Measurements from ENCODE around the gene DIRAS1.
"Not testable (repeated sequence)": the region's sequence is repeated elsewhere in the genome, so short reads cannot be mapped to it uniquely, and the experiment has no call there.

Gene DIRAS1

DNA sequence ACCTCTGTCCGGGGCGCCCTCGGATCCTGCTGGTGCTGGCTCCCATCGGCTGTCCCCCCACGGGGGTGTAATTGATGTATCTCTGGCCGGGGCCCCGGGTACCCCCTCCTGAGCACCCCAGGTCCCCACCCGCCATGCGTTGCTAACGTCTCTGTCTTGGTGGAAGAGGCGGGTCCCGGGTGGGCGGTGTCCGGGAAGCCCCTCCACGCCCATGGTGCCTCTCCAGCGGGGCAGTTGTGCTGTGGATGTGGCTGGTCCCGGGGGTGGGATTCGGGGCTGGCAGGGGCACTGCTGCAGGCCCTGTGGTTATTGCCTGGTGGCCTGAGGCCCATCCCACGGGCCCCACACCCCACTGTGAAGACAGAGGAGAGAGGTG, 4.9 kb downstream of the DIRAS1 start:
- H3K4me3 Mint-ChIP-seq, result no peak overlapping the region
- intact Hi-C loops (cut with micrococcal nuclease), result no loop called here
- H3K36me3 Mint-ChIP-seq (ENCODE audit: low read depth), result no peaks in the 10 kb centered on the region
- peaks cover 16% of the 10 kb centered on the region for H3K9me3 Mint-ChIP-seq
- peaks cover 56% of the 10 kb centered on the region for H3K27me3 Mint-ChIP-seq
- peak overlapping the region; percentile 24 for H3K27ac Mint-ChIP-seq
- peaks cover 12% of the 10 kb centered on the region for H3K4me1 Mint-ChIP-seq (ENCODE audit: low read depth)

DNA sequence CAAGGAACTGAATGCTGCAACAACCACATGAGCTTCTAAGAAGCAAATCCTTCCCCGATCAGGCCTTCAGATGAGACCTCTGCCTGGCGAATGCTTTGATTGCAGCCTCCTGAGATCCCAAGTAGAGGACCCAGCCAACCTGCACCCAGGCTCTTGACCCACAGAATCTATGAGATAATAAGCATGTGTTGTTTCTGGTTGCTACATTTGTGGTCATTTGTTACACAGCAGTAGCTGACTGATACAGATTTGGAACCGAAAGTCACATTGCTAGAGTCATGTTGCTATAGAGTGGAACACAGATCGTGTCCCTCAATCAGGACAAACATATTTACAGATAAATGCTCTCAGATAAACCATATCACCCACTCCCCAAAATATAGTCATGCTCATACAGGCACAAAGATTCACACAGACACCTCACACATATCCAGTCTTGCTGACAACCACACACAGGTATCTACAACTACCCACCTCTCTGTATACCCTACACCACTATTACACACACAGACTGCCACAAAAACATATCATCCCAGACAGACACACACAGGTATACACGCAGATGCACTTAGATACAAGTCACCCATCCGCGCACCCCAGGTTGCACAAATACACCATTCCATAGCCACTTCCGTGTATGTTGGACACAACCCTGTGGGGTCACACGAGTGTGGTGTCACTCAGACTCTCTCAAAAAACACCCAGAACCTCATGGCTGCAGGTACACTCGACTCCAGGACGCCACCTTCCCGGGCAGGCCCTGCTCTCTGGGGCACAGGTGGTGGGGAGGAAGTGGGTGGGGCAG, 5.5 kb downstream of the DIRAS1 start:
- Mint-ChIP-seq H3K36me3 (ENCODE audit: low read depth) (no peaks in the 10 kb centered on the region), H3K27ac (no peak overlapping the region), H3K4me3 (no peak overlapping the region), H3K27me3 (peaks cover 60% of the 10 kb centered on the region), H3K9me3 (peaks cover 16% of the 10 kb centered on the region), H3K4me1 (ENCODE audit: low read depth) (peaks cover 18% of the 10 kb centered on the region)
- intact Hi-C loops (cut with micrococcal nuclease), result no loop called here

DNA sequence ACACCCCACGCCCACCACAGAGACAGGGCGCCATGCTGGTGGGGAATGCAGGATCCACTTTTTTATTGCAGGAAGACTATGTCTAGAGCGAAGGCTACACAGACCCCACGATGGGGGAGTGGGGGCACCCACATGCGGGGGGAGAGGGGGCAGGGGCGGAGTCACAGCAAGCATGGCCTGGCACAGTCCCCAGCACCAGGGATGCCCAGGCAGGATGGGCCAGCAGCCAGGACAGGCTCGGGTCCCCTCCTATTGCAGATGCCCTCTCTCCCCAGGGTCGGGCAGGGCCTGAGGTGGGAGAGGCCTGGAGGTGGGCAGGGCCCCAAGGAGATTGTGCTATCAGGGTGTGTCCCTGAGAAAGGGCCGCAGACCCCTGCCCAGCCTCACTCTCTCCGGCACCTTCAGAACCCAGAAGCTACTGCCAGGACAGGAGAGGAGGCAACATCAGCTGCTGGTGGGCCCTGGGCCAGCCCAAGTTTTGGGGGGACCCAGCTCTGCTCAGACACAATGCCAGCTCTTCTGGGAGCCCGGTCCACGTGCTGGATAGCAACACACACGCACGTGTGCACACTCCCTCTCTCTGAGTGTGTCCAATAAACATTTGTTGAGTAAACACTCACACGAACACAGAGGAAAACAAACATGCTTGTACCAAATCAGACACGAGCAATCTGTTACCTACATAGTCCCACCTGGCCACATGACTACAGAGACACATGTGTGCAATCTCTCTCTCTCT, 6.5 kb downstream of the DIRAS1 start:
- Mint-ChIP-seq H3K36me3 (ENCODE audit: low read depth) (no peaks in the 10 kb centered on the region), H3K4me1 (ENCODE audit: low read depth) (peaks cover 13% of the 10 kb centered on the region), H3K9me3 (peaks cover 16% of the 10 kb centered on the region), H3K4me3 (no peak overlapping the region), H3K27me3 (peaks cover 50% of the 10 kb centered on the region), H3K27ac (no peak overlapping the region)
- intact Hi-C loops (cut with micrococcal nuclease), result no loop called here

DNA sequence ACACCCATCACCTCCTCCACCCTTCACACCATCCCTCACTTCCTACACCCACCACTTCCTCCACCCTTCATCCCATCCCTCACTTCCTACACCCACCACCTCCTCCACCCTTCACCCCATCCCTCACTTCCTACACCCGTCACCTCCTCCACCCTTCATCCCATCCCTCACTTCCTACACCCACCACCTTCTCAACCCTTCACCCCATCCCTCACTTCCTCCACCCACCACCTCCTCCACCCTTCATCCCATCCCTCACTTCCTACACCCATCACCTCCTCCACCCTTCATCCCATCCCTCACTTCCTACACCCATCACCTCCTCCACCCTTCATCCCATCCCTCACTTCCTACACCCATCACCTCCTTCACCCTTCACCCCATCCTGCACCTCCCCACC, 7.1 kb downstream of the DIRAS1 start:
- H3K27ac Mint-ChIP-seq; H3K36me3 Mint-ChIP-seq (ENCODE audit: low read depth); intact Hi-C loops (cut with micrococcal nuclease); H3K4me3 Mint-ChIP-seq: not testable (repeated sequence)
- Mint-ChIP-seq H3K9me3 (peaks cover 16% of the 10 kb centered on the region), H3K4me1 (ENCODE audit: low read depth) (peaks cover 11% of the 10 kb centered on the region), H3K27me3 (peaks cover 44% of the 10 kb centered on the region)

DNA sequence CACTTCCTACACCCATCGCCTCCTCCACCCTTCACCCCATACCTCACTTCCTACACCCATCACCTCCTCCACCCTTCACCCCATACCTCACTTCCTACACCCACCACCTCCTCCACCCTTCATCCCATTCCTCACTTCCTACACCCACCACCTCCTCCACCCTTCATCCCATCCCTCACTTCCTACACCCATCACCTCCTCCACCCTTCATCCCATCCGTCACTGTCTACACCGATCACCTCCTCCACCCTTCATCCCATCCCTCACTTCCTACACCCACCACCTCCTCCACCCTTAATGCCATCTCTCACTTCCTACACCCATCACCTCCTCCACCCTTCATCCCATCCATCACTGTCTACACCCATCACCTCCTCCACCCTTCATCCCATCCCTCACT, 8.0 kb downstream of the DIRAS1 start:
- peaks cover 16% of the 10 kb centered on the region for H3K9me3 Mint-ChIP-seq
- H3K36me3 Mint-ChIP-seq (ENCODE audit: low read depth); H3K4me3 Mint-ChIP-seq; H3K27ac Mint-ChIP-seq; intact Hi-C loops (cut with micrococcal nuclease): not testable (repeated sequence)
- H3K27me3 Mint-ChIP-seq, result peaks cover 36% of the 10 kb centered on the region
- peaks cover 11% of the 10 kb centered on the region for H3K4me1 Mint-ChIP-seq (ENCODE audit: low read depth)

DNA sequence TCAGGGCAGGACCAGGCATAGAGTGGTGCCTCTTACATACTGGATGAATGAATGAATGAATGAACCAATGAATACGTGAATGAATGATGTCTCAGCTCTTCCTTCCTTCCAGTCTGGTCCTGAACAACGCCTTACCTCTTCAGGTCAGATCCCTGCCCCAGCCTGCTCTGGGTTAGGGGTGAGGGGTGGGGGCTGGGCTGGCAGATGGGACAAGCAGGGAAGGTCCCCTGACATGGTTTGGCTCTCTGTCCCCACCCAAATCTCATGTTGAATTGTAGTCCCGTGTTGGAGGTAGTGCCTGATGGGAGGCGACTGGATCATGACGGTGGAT, 9.3 kb downstream of the DIRAS1 start:
- peaks cover 16% of the 10 kb centered on the region for H3K9me3 Mint-ChIP-seq
- H3K27me3 Mint-ChIP-seq, result peaks cover 27% of the 10 kb centered on the region
- no peak overlapping the region for H3K27ac Mint-ChIP-seq
- peaks cover 11% of the 10 kb centered on the region for H3K4me1 Mint-ChIP-seq (ENCODE audit: low read depth)
- intact Hi-C loops (cut with micrococcal nuclease), result no loop called here
- H3K36me3 Mint-ChIP-seq (ENCODE audit: low read depth), result no peaks in the 10 kb centered on the region
- H3K4me3 Mint-ChIP-seq, result no peak overlapping the region

DNA sequence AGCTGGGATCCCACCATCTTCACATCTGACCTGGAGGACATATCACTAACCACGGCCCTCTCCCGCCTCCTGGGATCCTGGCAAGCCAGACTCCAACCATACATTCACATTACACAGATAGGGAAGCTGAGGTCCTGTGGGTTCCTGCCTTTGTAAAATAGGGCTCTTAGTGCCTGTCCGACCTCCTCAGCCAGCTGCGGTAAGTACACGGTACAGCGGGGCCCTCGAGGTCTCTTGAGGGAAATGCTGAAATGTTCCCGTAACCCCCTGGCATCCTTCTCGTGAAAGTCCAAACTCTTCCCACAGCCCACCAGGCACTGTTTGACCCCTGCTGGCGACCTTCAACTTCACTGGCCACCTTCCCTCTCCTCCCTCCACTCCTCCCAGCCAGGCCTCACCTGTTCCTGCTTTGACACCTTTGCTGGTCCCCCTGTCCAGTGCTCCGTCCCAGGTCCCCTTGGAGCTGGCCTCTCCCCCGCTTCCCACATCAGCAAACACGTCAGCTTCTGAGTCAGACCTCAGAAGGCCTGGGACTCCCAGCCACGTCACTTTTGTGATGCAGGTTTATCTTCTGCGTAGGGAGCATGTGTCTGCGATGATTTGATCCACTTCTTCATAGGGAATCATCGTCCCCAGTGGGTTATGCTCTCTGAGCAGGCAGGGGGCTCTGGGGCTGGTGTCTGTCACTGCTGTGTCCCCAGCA, 9.8 kb downstream of the DIRAS1 start:
- Mint-ChIP-seq H3K27me3 (peaks cover 27% of the 10 kb centered on the region), H3K27ac (peak overlapping the region; percentile 20), H3K36me3 (ENCODE audit: low read depth) (no peaks in the 10 kb centered on the region), H3K9me3 (peaks cover 16% of the 10 kb centered on the region), H3K4me1 (ENCODE audit: low read depth) (peaks cover 11% of the 10 kb centered on the region), H3K4me3 (no peak overlapping the region)
- intact Hi-C loops (cut with micrococcal nuclease), result no loop called here

DNA sequence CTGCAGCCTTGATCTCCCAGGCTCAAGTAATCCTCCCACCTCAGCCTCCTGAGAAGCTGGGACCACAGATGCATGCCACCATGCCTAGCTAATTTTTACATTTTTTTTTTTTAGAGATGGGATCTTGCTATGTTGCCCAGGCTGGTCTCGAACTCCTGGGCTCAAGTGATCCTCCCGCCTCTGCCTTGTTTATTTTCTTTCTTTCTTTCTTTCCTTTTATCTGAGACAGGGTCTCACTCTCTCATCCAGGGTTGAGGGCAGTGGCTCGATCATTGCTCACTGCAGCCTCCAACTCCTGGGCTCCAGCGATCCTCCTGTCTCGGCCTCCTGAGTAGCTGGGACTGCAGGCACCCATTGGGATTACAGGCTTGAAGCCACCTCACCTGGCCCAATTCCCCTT, 14.9 kb downstream of the DIRAS1 start:
- Mint-ChIP-seq H3K27ac (no peak overlapping the region), H3K27me3 (peaks cover 12% of the 10 kb centered on the region), H3K4me3 (no peak overlapping the region)

DNA sequence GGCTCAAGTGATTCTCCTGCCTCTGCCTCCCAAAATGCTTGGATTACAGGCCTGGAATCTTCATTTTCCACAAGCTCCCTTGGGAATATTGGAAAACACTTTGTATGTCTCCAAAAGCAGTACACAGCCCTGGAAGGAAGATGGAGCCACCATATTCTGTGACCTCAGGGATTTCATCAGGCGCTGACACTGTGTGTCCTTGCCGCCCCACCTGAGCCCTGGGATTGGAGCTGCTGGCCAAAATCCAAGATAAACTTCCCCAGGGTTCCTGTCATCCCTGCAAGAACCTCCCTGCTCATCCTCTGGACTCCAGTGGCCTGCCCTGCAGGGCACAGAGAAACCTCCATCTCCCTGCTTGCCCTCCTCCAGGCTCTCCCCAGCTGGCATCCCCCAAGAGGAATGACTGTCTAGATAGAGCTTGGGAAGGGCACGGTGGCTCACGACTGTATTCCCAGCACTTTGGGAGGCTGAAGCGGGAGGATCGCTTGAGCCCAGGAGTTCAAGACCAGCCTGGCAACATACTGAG, 17.4 kb downstream of the DIRAS1 start:
- H3K4me1 Mint-ChIP-seq (ENCODE audit: low read depth), result peaks cover 21% of the 10 kb centered on the region
- no peak overlapping the region for H3K27ac Mint-ChIP-seq
- H3K9me3 Mint-ChIP-seq, result no peaks in the 10 kb centered on the region
- H3K4me3 Mint-ChIP-seq, result no peak overlapping the region
- peaks cover 9% of the 10 kb centered on the region for H3K27me3 Mint-ChIP-seq
- no peaks in the 10 kb centered on the region for H3K36me3 Mint-ChIP-seq (ENCODE audit: low read depth)
- intact Hi-C loops (cut with micrococcal nuclease), result no loop called here

More for the DNA sequence above, 14.9 kb downstream of the DIRAS1 start:
- Mint-ChIP-seq H3K9me3 (no peaks in the 10 kb centered on the region), H3K36me3 (ENCODE audit: low read depth) (no peaks in the 10 kb centered on the region), H3K4me1 (ENCODE audit: low read depth) (peaks cover 15% of the 10 kb centered on the region)
- intact Hi-C loops (cut with micrococcal nuclease), result no loop called here

DNA sequence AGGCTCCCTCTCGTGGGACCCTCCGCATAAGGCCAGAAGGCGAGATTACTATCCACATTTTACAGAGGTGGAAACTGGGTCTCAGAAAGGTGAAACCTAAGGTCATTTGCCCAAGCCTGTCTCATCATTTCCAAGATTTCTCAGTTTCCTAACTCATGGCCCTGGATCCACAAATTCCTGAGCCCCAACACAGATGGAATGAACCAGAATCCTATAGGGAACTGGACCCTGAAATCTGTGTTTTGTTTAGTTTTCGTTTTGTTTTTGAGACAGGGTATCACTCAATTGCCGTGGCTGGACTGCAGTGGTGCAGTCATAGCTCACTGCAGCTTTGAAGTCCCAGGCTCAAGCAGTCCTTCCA, 18.1 kb downstream of the DIRAS1 start:
- Mint-ChIP-seq H3K27me3 (peaks cover 9% of the 10 kb centered on the region), H3K4me1 (ENCODE audit: low read depth) (peaks cover 25% of the 10 kb centered on the region), H3K9me3 (no peaks in the 10 kb centered on the region), H3K36me3 (ENCODE audit: low read depth) (no peaks in the 10 kb centered on the region), H3K27ac (no peak overlapping the region), H3K4me3 (peak overlapping the region; percentile 64)
- intact Hi-C loops (cut with micrococcal nuclease), result no loop called here

DNA sequence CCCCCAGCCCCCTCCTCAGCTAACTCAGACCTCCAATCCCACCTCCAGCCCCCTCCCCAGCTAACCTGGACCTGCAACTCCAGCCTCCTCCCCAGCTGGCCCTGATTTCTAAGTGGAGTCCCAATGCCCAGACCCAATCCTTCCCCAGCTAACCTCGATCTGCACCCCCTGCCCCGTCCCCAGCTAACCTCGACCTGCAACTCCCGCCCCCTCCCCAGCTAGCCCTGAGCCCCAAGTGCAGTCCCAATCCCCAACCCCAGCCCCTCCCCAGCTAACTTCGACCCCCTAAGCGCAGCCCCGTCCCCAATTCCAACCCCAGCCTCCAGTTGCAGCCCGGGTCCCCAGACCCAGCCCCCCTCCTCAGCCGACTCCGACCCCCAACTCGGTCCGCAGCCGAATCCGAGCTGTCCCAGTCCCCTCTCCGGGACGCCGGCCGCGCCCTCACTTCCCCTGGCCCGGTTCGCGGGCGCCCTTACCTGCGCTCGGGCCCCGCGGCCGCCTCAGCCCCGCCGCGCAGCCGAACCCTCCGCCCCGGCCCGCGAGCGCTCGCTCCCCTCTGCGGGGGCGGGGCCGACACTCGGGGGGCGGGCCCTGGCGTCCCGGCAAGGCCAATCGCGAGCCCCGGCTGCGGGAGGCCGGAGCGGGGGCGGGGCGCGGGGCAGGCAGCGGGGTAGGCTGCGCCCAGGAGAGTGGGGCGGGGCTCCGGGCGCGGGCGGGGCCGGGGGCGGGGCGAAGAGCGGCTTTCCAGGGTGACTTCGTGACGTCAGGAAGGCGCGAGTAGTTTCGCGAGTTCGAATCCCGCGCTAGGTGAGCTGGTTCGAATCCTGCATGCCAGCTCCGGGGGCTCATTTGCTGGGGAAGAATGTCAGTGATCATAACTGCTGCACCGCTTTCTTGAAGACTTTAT, 18.7 kb downstream of the DIRAS1 start, which contains the start of gene GNG7:
Gene GNG7 (minus strand): TSS at position 525 of the 907 bp plus-strand sequence. CDS start 182,006 bp downstream, outside the sequence.
- no peaks in the 10 kb centered on the region for H3K9me3 Mint-ChIP-seq
- H3K27me3 Mint-ChIP-seq, result peaks cover 9% of the 10 kb centered on the region
- H3K27ac Mint-ChIP-seq, result peak within 1 kb of the TSS; percentile 80
- H3K4me1 Mint-ChIP-seq (ENCODE audit: low read depth), result peaks cover 25% of the 10 kb centered on the region
- no peaks in the 10 kb centered on the region for H3K36me3 Mint-ChIP-seq (ENCODE audit: low read depth)
- peak within 1 kb of the TSS; percentile 78 for H3K4me3 Mint-ChIP-seq
- intact Hi-C loops (cut with micrococcal nuclease), result no loop called here

DNA sequence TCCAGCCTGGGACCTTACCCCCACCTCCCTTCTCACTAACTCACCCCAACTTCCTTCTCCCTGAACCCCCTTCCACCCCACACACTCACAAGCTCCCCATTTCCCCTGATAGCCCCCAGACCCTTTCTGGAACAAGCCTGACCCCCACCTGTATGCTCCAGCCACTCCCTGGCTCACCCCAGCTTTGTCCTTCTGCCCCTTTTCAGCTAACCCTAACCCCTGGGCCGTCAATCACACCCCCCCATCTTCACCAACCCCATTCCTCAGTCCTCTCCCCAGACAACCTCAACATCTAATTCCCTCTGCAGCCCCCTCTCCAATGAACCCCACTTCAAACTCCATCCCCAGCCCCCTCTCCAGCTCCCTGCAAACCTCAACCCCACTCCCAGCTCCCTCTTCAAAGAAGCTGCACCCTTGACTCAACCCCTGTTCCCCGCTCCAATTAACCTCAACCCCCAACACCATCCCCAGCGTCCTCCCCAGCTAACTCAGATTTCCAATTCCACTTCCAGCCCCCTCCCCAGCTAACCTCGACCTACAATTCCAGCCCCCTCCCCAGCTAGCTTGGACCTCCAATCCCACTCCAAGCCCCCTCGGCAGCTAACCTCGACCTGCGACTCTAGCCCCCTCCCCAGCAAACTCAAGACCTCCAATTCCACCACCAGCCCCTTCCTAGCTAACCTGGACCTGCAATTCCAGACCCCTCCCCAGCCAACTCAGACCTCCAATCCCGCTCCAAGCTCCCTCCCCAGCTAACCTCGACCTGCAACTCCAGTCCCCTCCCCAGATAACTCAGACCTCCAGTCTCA, 19.6 kb downstream of the DIRAS1 start:
- H3K27ac Mint-ChIP-seq, result peak overlapping the region; percentile 80
- H3K36me3 Mint-ChIP-seq (ENCODE audit: low read depth), result no peaks in the 10 kb centered on the region
- peaks cover 25% of the 10 kb centered on the region for H3K4me1 Mint-ChIP-seq (ENCODE audit: low read depth)
- no peaks in the 10 kb centered on the region for H3K9me3 Mint-ChIP-seq
- intact Hi-C loops (cut with micrococcal nuclease), result no loop called here
- H3K4me3 Mint-ChIP-seq, result peak overlapping the region; percentile 78
- peaks cover 9% of the 10 kb centered on the region for H3K27me3 Mint-ChIP-seq
